ENCODE measurements around the gene LAMA2. TPM values are rescaled to one million over a fixed set of nuclear protein-coding genes. Genes with fewer than 3 reads are reported as not detected.

The LAMA2 gene
- total and polyA plus RNA-seq, 7 experiments from 2014 or later, result 0.02 to 0.59 (median 0.35) TPM; not detected in 4

DNA sequence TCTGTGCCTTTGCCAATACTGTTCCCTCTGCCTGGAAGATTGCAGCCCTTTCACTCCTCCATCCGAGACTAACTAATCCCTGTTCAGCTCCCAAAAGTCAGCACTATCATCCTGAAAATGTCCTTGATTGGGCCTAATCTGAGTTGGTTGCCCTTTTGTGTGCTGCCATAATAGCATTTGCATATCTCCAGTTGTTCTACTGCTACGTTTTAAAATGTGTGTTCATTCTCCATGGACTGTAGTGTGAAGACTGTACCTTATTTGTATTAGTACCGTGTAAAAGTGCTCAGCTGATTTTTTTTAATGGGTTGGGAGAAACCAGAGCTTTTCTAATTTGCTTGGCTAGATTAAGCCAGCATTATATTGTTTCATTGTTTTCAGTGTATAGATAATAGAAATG, 401.3 kb downstream of the LAMA2 start:
- Mint-ChIP-seq H3K36me3 (no peaks in the 10 kb centered on the region), H3K4me1 (peaks cover 0 to 22% (median 10%) of the 10 kb centered on the region in 7 donors), H3K27me3 (peaks cover 0 to 6% (median 0%) of the 10 kb centered on the region in 5 donors), H3K9me3 (peaks cover 0 to 1% (median 0%) of the 10 kb centered on the region in 11 donors), H3K4me3 (peak overlapping the region in 1 of 10 donors; percentile 54), H3K27ac (no peak overlapping the region)
- H3K4me1 ChIP-seq (ENCODE audit: control insufficient read depth in 2 of 2, insufficient read depth in 2 of 2, low read length in 2 of 2), result peaks cover 3 to 16% of the 10 kb centered on the region in 2 donors
- no peaks in the 10 kb centered on the region for H3K27me3 ChIP-seq (ENCODE audit: control insufficient read depth in 2 of 2, insufficient read depth in 2 of 2, low read length in 2 of 2)
- ChIA-PET CTCF (no interaction called here), POLR2A (no interaction called here)
- DNase-seq (no peak), ATAC-seq (no peak)
- intact Hi-C loops (cut with micrococcal nuclease), result loop anchor here in 1 of 2 donors (5.0 kb wide), 1 partner anchor 83 kb away; no protein-coding TSS in a partner anchor
- H3K4me3 ChIP-seq (ENCODE audit: low read length), result no peak overlapping the region
- no peaks in the 10 kb centered on the region for H3K36me3 ChIP-seq (ENCODE audit: control insufficient read depth in 2 of 3, insufficient read depth in 3 of 3, low read length in 3 of 3)
- H3K9me3 ChIP-seq (ENCODE audit: control insufficient read depth in 2 of 3, low read length in 3 of 3), result no peaks in the 10 kb centered on the region
- no peak overlapping the region for H3K27ac ChIP-seq (ENCODE audit: low read depth, low read length)

DNA sequence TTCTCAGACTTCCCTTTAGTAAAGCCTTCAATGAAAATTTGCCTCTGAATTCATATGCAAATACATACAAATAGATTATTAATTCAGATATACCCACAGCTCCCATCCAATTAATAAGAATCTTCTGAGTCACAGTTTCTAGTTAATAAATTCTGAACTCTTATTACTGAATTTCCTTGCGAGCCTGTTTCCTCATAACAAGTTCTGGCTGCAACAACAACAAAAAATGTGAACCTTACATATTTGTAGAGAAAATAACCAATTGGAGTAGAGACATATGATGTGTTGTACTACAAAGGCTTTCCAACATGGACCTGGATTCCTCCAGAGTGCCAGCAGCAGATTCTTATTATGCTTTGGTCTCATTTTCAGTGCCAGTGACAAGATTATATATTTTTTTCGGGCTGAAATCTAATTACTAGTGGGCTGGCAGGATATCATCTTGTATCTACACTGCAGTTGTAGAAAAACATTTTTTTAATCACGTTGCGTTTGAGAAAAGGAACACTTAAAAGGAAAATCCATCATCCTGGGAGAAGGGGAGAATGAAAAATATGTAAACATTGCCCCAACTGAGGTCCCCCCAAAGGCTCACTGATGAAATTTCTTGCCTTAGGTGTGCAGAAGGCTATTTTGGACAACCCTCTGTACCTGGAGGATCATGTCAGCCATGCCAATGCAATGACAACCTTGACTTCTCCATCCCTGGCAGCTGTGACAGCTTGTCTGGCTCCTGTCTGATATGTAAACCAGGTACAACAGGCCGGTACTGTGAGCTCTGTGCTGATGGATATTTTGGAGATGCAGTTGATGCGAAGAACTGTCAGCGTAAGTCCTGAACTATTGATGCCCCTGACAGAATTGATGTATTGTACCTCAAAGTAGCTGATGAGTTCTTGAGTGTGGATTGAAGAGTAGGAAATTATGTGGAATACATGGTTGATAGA, 404.6 kb downstream of the LAMA2 start:
- no peak overlapping the region for H3K4me3 Mint-ChIP-seq
- H3K9me3 Mint-ChIP-seq, result peaks cover 0 to 1% (median 0%) of the 10 kb centered on the region in 11 donors
- Histone ChIP-seq H3K9me3 (ENCODE audit: control insufficient read depth in 2 of 3, low read length in 3 of 3) (no peaks in the 10 kb centered on the region), H3K27ac (ENCODE audit: low read depth, low read length) (no peak overlapping the region), H3K36me3 (ENCODE audit: control insufficient read depth in 2 of 3, insufficient read depth in 3 of 3, low read length in 3 of 3) (no peaks in the 10 kb centered on the region), H3K27me3 (ENCODE audit: control insufficient read depth in 2 of 2, insufficient read depth in 2 of 2, low read length in 2 of 2) (no peaks in the 10 kb centered on the region), H3K4me3 (ENCODE audit: low read length) (no peak overlapping the region), H3K4me1 (ENCODE audit: control insufficient read depth in 2 of 2, insufficient read depth in 2 of 2, low read length in 2 of 2) (no peaks in the 10 kb centered on the region)
- DNase-seq (no peak), ATAC-seq (no peak)
- POLR2A ChIA-PET, result no interaction called here
- H3K36me3 Mint-ChIP-seq, result no peaks in the 10 kb centered on the region
- H3K27me3 Mint-ChIP-seq, result peaks cover 0 to 6% (median 0%) of the 10 kb centered on the region in 5 donors
- peaks cover 0 to 3% (median 0%) of the 10 kb centered on the region in 7 donors for H3K4me1 Mint-ChIP-seq
- intact Hi-C loops (cut with micrococcal nuclease), result no loop called here
- H3K27ac Mint-ChIP-seq, result no peak overlapping the region
- CTCF ChIA-PET, result no interaction called here

DNA sequence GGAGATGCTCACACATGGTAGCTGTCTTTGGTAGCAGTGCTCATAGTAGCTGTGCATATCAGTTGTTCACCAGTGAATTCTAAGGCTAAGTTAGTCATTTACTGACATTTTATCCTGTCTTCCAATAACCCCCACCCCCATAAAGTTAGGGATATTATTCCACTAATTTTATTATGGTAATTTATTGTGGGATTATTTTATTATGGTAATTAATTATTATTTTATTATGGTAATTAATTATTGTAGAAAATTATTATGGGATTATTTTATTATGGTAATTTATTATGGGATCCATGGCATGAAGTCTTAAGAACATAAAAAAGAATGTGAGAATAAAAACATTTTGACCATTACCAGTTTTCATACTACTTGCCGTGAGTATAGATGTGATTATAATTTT, 406.5 kb downstream of the LAMA2 start:
- H3K4me3 ChIP-seq (ENCODE audit: low read length), result no peak overlapping the region
- H3K27me3 ChIP-seq (ENCODE audit: control insufficient read depth in 2 of 2, insufficient read depth in 2 of 2, low read length in 2 of 2), result no peaks in the 10 kb centered on the region
- H3K27ac Mint-ChIP-seq, result no peak overlapping the region
- H3K36me3 ChIP-seq (ENCODE audit: control insufficient read depth in 2 of 3, insufficient read depth in 3 of 3, low read length in 3 of 3), result no peaks in the 10 kb centered on the region
- DNase-seq (no peak), ATAC-seq (no peak)
- ChIA-PET POLR2A (no interaction called here), CTCF (no interaction called here)
- no peak overlapping the region for H3K4me3 Mint-ChIP-seq
- H3K27me3 Mint-ChIP-seq, result peaks cover 0 to 6% (median 0%) of the 10 kb centered on the region in 5 donors
- H3K36me3 Mint-ChIP-seq, result no peaks in the 10 kb centered on the region
- H3K4me1 ChIP-seq (ENCODE audit: control insufficient read depth in 2 of 2, insufficient read depth in 2 of 2, low read length in 2 of 2), result no peaks in the 10 kb centered on the region
- H3K9me3 Mint-ChIP-seq, result no peaks in the 10 kb centered on the region
- H3K27ac ChIP-seq (ENCODE audit: low read depth, low read length), result no peak overlapping the region
- H3K4me1 Mint-ChIP-seq, result no peaks in the 10 kb centered on the region
- intact Hi-C loops (cut with micrococcal nuclease), result no loop called here
- no peaks in the 10 kb centered on the region for H3K9me3 ChIP-seq (ENCODE audit: control insufficient read depth in 2 of 3, low read length in 3 of 3)

GRCh38 chr6:129292836-129293235, 409.9 kb downstream of the LAMA2 start:
- Histone ChIP-seq H3K4me3 (ENCODE audit: low read length) (no peak overlapping the region), H3K27me3 (ENCODE audit: control insufficient read depth in 2 of 2, insufficient read depth in 2 of 2, low read length in 2 of 2) (no peaks in the 10 kb centered on the region), H3K27ac (ENCODE audit: low read depth, low read length) (no peak overlapping the region), H3K36me3 (ENCODE audit: control insufficient read depth in 2 of 3, insufficient read depth in 3 of 3, low read length in 3 of 3) (no peaks in the 10 kb centered on the region), H3K4me1 (ENCODE audit: control insufficient read depth in 2 of 2, insufficient read depth in 2 of 2, low read length in 2 of 2) (no peaks in the 10 kb centered on the region), H3K9me3 (ENCODE audit: control insufficient read depth in 2 of 3, low read length in 3 of 3) (no peaks in the 10 kb centered on the region)
- intact Hi-C loops (cut with micrococcal nuclease), result no loop called here
- no peaks in the 10 kb centered on the region for H3K36me3 Mint-ChIP-seq
- peaks cover 0 to 6% (median 0%) of the 10 kb centered on the region in 5 donors for H3K27me3 Mint-ChIP-seq
- H3K4me3 Mint-ChIP-seq, result no peak overlapping the region
- H3K4me1 Mint-ChIP-seq, result no peaks in the 10 kb centered on the region
- POLR2A ChIA-PET, result no interaction called here
- CTCF ChIA-PET, result no interaction called here
- H3K27ac Mint-ChIP-seq, result no peak overlapping the region
- DNase-seq (no peak), ATAC-seq (no peak)
- H3K9me3 Mint-ChIP-seq, result no peaks in the 10 kb centered on the region

DNA sequence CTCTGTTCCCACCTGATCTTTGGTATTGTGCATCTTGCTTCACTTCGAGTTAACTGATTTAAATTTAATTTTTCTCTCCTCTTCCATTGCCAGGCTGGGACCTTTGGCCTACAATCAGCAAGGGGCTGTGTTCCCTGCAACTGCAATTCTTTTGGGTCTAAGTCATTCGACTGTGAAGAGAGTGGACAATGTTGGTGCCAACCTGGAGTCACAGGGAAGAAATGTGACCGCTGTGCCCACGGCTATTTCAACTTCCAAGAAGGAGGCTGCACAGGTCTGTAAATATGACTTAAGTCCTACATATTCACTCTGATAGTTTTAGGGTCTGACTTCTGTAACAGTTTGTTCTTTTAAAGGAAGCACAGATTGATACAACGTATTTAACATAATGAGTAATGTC, 414.7 kb downstream of the LAMA2 start:
- Histone ChIP-seq H3K27ac (ENCODE audit: low read depth, low read length) (no peak overlapping the region), H3K27me3 (ENCODE audit: control insufficient read depth in 2 of 2, insufficient read depth in 2 of 2, low read length in 2 of 2) (no peaks in the 10 kb centered on the region), H3K36me3 (ENCODE audit: control insufficient read depth in 2 of 3, insufficient read depth in 3 of 3, low read length in 3 of 3) (no peaks in the 10 kb centered on the region), H3K9me3 (ENCODE audit: control insufficient read depth in 2 of 3, low read length in 3 of 3) (no peaks in the 10 kb centered on the region), H3K4me3 (ENCODE audit: low read length) (no peak overlapping the region), H3K4me1 (ENCODE audit: control insufficient read depth in 2 of 2, insufficient read depth in 2 of 2, low read length in 2 of 2) (no peaks in the 10 kb centered on the region)
- POLR2A ChIA-PET, result no interaction called here
- DNase-seq (no peak), ATAC-seq (no peak)
- no peak overlapping the region for H3K4me3 Mint-ChIP-seq
- no peak overlapping the region for H3K27ac Mint-ChIP-seq
- intact Hi-C loops (cut with micrococcal nuclease), result no loop called here
- H3K9me3 Mint-ChIP-seq, result no peaks in the 10 kb centered on the region
- H3K36me3 Mint-ChIP-seq, result no peaks in the 10 kb centered on the region
- CTCF ChIA-PET, result no interaction called here
- peaks cover 0 to 7% (median 4%) of the 10 kb centered on the region in 5 donors for H3K27me3 Mint-ChIP-seq
- H3K4me1 Mint-ChIP-seq, result no peaks in the 10 kb centered on the region

DNA sequence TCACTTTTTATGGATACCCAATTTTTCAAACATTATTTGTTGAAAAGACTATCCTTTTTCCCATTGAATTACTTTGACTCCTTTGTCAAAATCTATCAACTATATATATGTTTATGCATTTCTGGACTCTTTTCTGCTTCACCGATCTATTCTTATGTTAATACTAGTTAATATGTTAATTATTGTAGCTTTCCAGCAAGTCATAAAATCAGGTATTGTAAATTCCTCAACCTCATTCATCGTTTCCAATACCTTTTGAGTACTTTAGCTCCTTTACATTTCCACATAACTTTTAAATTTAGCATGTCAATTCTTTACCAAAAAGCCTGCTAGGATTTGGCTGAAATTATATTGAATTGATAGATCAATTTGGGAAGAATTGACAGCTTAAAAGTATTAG, 419.7 kb downstream of the LAMA2 start:
- H3K27me3 Mint-ChIP-seq, result peaks cover 6 to 31% (median 12%) of the 10 kb centered on the region in 5 donors
- no peaks in the 10 kb centered on the region for H3K4me1 ChIP-seq (ENCODE audit: control insufficient read depth in 2 of 2, insufficient read depth in 2 of 2, low read length in 2 of 2)
- peaks cover 0 to 2% (median 0%) of the 10 kb centered on the region in 11 donors for H3K9me3 Mint-ChIP-seq
- no peak overlapping the region for H3K27ac Mint-ChIP-seq
- H3K36me3 ChIP-seq (ENCODE audit: control insufficient read depth in 2 of 3, insufficient read depth in 3 of 3, low read length in 3 of 3), result no peaks in the 10 kb centered on the region
- no peak overlapping the region for H3K27ac ChIP-seq (ENCODE audit: low read depth, low read length)
- ChIA-PET POLR2A (no interaction called here), CTCF (interaction anchor here (0.6 kb wide), 2 partner anchors 72 to 1669 kb away, joined by 3 read pairs; no protein-coding TSS in a partner anchor)
- DNase-seq, result no peak
- H3K4me3 Mint-ChIP-seq, result no peak overlapping the region
- no peaks in the 10 kb centered on the region for H3K4me1 Mint-ChIP-seq
- no peaks in the 10 kb centered on the region for H3K27me3 ChIP-seq (ENCODE audit: control insufficient read depth in 2 of 2, insufficient read depth in 2 of 2, low read length in 2 of 2)
- no peak overlapping the region for H3K4me3 ChIP-seq (ENCODE audit: low read length)
- H3K9me3 ChIP-seq (ENCODE audit: control insufficient read depth in 2 of 3, low read length in 3 of 3), result no peaks in the 10 kb centered on the region
- ATAC-seq, result no peak
- no peaks in the 10 kb centered on the region for H3K36me3 Mint-ChIP-seq
- intact Hi-C loops (cut with micrococcal nuclease), result no loop called here

DNA sequence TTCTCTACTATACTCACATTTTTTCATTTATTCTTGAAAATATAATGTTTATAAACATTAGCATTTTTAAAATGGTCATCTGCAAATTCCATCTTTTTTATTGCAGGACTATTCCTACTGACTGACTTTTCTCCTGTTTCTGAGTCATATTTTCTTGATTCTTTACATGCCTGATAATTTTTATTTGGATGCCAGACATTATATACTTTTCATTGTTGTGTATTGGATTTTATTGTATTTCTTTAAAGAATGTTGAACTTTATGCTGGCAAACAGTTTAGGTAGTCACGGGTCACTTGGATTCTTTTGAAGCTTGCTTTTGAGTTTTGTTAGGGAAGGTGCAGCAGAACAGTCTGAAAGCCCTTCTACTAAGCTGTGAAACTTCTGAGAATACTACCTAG, 423.9 kb downstream of the LAMA2 start:
- no peaks in the 10 kb centered on the region for H3K4me1 ChIP-seq (ENCODE audit: control insufficient read depth in 2 of 2, insufficient read depth in 2 of 2, low read length in 2 of 2)
- Mint-ChIP-seq H3K4me3 (no peak overlapping the region), H3K4me1 (no peaks in the 10 kb centered on the region), H3K9me3 (peaks cover 0 to 6% (median 0%) of the 10 kb centered on the region in 11 donors), H3K27ac (no peak overlapping the region), H3K36me3 (no peaks in the 10 kb centered on the region), H3K27me3 (peaks cover 6 to 47% (median 17%) of the 10 kb centered on the region in 5 donors)
- no peaks in the 10 kb centered on the region for H3K9me3 ChIP-seq (ENCODE audit: control insufficient read depth in 2 of 3, low read length in 3 of 3)
- ChIA-PET CTCF (no interaction called here), POLR2A (no interaction called here)
- no peaks in the 10 kb centered on the region for H3K36me3 ChIP-seq (ENCODE audit: control insufficient read depth in 2 of 3, insufficient read depth in 3 of 3, low read length in 3 of 3)
- no peak overlapping the region for H3K4me3 ChIP-seq (ENCODE audit: low read length)
- DNase-seq, result no peak
- intact Hi-C loops (cut with micrococcal nuclease), result no loop called here
- no peak overlapping the region for H3K27ac ChIP-seq (ENCODE audit: low read depth, low read length)
- no peak for ATAC-seq
- H3K27me3 ChIP-seq (ENCODE audit: control insufficient read depth in 2 of 2, insufficient read depth in 2 of 2, low read length in 2 of 2), result no peaks in the 10 kb centered on the region
